HUES6 (cell line): ENCODE measurements around the gene H3-3A.

Experiments
- H3K27ac ChIP-seq: 2 replicates; pipeline ENCODE4 v1.7.0; 2013; ENCODE audit warnings: low read depth, mild to moderate bottlenecking, low read length, inconsistent platforms
- H3K27me3 ChIP-seq: 2 replicates; pipeline ENCODE4 v1.6.1; 2013; ENCODE audit warnings: low read length; ENCODE audit not compliant: control insufficient read depth, insufficient read depth
- H3K36me3 ChIP-seq: 2 replicates; pipeline ENCODE4 v1.6.1; 2013; ENCODE audit warnings: low read length; ENCODE audit not compliant: control insufficient read depth, insufficient read depth
- H3K4me1 ChIP-seq: 2 replicates; pipeline ENCODE4 v1.6.1; 2013; ENCODE audit warnings: low read length; ENCODE audit not compliant: control insufficient read depth, insufficient read depth
- H3K4me3 ChIP-seq: 2 replicates; pipeline ENCODE4 v1.5.1; 2013; ENCODE audit warnings: low read depth, low read length
- H3K9ac ChIP-seq: one replicate; pipeline ENCODE4 v1.6.1; 2013; ENCODE audit warnings: mild to moderate bottlenecking, low read length
- H3K9me3 ChIP-seq: 2 replicates; pipeline ENCODE4 v1.6.1; 2013; ENCODE audit warnings: low read depth, low read length; ENCODE audit not compliant: control insufficient read depth, insufficient read depth

Gene H3-3A

GRCh38 chr1:226117330-226117729, 54.8 kb downstream of the H3-3A start:
- no peaks in the 10 kb centered on the region for H3K36me3 ChIP-seq
- peaks cover 14% of the 10 kb centered on the region for H3K27me3 ChIP-seq
- peaks cover 2% of the 10 kb centered on the region; the same call in 1 of the 2 replicates for H3K9me3 ChIP-seq
- H3K27ac ChIP-seq = no peak overlapping the region
- H3K4me1 ChIP-seq = peaks cover 23% of the 10 kb centered on the region
- no peak overlapping the region for H3K4me3 ChIP-seq
- no peak overlapping the region for H3K9ac ChIP-seq

GRCh38 chr1:226118357-226118756, 55.8 kb downstream of the H3-3A start:
- Histone ChIP-seq H3K4me1 (peaks cover 22% of the 10 kb centered on the region; the same call in 1 of the 2 replicates), H3K9me3 (peaks cover 2% of the 10 kb centered on the region; the same call in 1 of the 2 replicates), H3K4me3 (no peak overlapping the region), H3K27me3 (peaks cover 14% of the 10 kb centered on the region), H3K36me3 (no peaks in the 10 kb centered on the region), H3K27ac (no peak overlapping the region), H3K9ac (no peak overlapping the region)

DNA sequence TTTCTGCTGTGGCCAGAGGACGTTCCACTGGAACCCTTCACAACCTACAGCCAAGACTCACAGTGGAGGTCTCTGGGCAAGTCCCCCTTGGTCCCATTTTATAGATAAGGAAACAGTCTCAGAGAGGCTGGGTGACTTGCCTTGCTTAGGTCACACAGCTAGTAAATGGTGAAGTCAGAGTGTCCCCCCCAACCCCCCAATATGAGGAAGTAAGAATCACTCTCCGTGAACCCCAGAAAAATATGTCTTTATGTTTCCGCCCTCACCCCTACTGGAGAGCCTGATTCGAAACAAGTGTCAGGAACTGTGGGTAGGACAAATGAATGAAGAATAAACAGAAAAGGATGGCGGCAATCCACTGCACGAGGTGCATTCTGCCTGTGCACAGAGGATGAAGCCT, 56.7 kb downstream of the H3-3A start:
- Histone ChIP-seq H3K27ac (no peak overlapping the region), H3K36me3 (no peaks in the 10 kb centered on the region), H3K4me3 (no peak overlapping the region), H3K27me3 (peaks cover 14% of the 10 kb centered on the region), H3K9me3 (peaks cover 2% of the 10 kb centered on the region; the same call in 1 of the 2 replicates), H3K4me1 (peaks cover 30% of the 10 kb centered on the region; the same call in 1 of the 2 replicates), H3K9ac (no peak overlapping the region)

- H3K27me3 ChIP-seq = peaks cover 14% of the 10 kb centered on the region
- H3K4me3 ChIP-seq = no peak overlapping the region
- no peaks in the 10 kb centered on the region for H3K36me3 ChIP-seq
- peaks cover 2% of the 10 kb centered on the region; the same call in 1 of the 2 replicates for H3K9me3 ChIP-seq
- H3K4me1 ChIP-seq = peaks cover 38% of the 10 kb centered on the region
- H3K9ac ChIP-seq = no peak overlapping the region
- H3K27ac ChIP-seq = no peak overlapping the region
Measured at GRCh38 chr1:226120398-226120797, 57.9 kb downstream of the H3-3A start.

- H3K36me3 ChIP-seq = no peaks in the 10 kb centered on the region
- H3K9ac ChIP-seq = no peak overlapping the region
- H3K4me1 ChIP-seq = peaks cover 41% of the 10 kb centered on the region
Measured at GRCh38 chr1:226121049-226121586, 58.6 kb downstream of the H3-3A start.

More at GRCh38 chr1:226121049-226121586, 58.6 kb downstream of the H3-3A start:
- Histone ChIP-seq H3K27me3 (peaks cover 14% of the 10 kb centered on the region), H3K9me3 (peaks cover under 1% of the 10 kb centered on the region; the same call in 1 of the 2 replicates), H3K4me3 (peak overlapping the region; percentile 88), H3K27ac (no peak overlapping the region)
